ENCODE results near the gene CENPF.

- TF ChIP-seq, protein P1, sequence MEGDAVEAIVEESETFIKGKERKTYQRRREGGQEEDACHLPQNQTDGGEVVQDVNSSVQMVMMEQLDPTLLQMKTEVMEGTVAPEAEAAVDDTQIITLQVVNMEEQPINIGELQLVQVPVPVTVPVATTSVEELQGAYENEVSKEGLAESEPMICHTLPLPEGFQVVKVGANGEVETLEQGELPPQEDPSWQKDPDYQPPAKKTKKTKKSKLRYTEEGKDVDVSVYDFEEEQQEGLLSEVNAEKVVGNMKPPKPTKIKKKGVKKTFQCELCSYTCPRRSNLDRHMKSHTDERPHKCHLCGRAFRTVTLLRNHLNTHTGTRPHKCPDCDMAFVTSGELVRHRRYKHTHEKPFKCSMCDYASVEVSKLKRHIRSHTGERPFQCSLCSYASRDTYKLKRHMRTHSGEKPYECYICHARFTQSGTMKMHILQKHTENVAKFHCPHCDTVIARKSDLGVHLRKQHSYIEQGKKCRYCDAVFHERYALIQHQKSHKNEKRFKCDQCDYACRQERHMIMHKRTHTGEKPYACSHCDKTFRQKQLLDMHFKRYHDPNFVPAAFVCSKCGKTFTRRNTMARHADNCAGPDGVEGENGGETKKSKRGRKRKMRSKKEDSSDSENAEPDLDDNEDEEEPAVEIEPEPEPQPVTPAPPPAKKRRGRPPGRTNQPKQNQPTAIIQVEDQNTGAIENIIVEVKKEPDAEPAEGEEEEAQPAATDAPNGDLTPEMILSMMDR (IDR thresholded peaks at IDR 0.05) = no peak
- TF ChIP-seq POLR2A (IDR thresholded peaks at IDR 0.05; ENCODE audit: low read depth) (no peak), POLR2AphosphoS5 (IDR thresholded peaks at IDR 0.05) (no peak), EP300 (IDR thresholded peaks at IDR 0.05) (no peak)
These were observed 97.4 kb downstream of the CENPF start for GRCh38 chr1:214700437-214700836.

Measured in esophagus muscularis mucosa (tissue), 4 donors.